ENCODE data around the gene PLXNA2. TPM values are rescaled to one million over a fixed set of nuclear protein-coding genes. Genes with fewer than 3 reads are reported as not detected.

The PLXNA2 gene
- total RNA-seq, 1 donor from 2014 or later: 9.3 TPM

DNA sequence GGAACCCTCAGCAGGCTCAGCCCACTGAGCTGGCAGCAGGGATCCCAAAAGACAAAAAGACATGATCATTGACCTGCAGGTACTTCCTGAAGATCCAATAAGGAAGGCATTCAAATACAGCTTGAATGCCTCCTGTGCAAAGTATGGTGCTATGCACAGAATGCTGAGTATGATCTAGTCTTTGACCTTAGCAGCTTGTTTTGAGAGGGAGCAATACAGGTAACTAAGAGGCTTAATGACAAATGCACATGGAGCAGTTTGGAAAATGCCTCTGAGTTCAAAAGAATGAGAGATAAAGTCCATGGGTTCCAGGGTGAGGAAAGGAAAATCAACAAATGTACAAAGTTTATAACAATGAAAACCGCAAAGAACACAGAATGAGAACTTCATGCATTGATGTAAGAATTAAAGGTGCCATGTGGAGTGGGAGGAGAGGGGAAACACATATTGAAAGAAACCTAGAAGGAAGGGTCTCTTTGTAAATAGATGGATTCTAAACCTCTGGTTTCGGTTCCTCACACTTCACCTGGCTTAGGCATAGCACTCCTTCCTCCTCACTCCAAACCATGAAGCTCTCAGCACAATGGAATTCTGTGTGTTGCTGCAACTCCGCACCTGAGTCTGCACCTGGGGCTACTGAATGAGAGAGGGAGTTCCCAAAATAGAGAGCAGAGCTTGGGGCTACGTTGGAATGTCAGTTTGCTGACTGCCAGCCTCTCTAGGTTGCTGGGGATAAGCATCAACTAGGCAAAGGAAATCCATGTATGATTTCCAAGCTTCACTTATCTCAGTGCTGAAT lies 77.6 kb downstream of the PLXNA2 start:
- no peak for ATAC-seq
- DNase-seq (ENCODE audit: low spot score): no peak

DNA sequence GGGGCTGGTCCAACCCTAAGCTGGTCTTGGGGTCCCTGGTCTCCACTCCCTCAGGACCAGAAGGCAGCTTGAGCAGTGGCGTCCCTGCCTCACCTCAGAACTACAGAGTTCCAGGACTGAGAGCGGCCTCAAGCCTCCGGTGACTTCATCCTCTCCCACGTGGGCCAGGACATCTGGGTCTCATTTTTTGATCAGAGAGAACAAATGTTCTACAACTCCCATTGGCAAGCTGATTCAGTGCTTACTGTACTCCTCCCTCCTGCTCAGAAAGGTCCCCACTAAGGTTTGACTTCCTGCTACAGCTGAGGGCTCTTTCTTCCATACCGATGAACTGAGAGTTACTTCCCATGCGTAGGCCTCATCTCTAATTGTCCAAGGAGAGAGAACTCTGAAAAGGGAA lies 78.5 kb downstream of the PLXNA2 start:
- DNase-seq (ENCODE audit: low spot score) (no peak), ATAC-seq (no peak)

DNA sequence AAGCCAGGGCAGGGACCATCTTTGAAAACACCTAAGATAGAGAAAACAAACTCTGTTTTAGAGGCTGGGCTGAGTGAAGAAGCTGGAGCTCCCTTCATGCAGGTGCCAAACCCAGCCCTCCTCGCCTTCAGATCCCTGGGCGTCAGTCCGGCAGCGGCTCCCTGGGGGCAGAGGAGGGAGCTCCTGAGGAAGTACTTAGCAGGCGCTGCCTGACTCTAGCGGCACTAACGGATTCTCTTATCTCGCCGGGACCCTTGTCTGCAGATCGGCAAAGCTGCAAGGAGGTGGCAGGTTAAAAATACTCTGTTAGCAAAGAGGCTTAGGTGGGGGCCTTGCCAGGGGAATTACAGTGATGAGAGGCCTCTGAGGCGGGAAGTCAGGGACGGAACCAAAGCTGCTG lies 79.6 kb downstream of the PLXNA2 start:
- no peak for DNase-seq (ENCODE audit: low spot score)
- no peak for ATAC-seq

DNA sequence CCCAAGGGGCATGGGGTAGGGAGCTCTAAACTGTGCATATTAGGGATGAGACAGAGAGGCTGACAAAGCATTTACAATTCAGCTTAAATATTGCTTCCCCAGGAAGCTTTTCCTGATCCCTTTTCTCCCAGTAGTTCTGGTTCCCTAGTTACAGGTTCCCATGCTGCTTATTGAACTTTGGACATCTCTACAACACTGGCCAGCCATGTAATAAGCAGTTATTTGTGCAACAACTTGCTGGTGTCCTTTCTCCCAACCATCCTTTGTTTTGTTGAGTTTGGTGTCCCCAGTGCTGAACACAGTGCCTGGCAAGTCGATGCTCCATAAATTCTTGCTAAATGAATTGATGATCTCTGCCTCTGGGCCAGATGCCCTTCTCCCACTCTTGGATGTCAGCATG lies 80.6 kb downstream of the PLXNA2 start:
- DNase-seq (ENCODE audit: low spot score) (no peak), ATAC-seq (peak; percentile 80)

DNA sequence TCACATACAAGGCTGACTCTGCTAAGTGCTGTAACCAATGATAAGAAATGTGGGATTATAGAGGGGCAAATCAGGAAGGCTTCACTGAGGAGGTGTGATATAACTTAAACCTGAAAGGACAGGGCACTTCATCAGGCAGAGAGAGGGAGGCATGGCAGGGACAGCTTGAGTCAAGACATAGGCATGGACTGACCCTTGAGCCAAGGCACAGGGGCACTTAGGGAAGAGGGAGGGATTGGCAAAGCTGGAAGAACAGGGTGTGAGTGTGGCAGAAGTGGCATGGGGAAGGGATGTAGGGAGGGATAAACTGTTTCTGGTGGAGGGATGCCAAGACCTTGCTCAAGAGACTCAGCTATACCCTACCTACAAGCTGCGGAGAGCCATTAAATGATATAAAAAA lies 81.3 kb downstream of the PLXNA2 start:
- ATAC-seq (no peak), DNase-seq (ENCODE audit: low spot score) (no peak)

DNA sequence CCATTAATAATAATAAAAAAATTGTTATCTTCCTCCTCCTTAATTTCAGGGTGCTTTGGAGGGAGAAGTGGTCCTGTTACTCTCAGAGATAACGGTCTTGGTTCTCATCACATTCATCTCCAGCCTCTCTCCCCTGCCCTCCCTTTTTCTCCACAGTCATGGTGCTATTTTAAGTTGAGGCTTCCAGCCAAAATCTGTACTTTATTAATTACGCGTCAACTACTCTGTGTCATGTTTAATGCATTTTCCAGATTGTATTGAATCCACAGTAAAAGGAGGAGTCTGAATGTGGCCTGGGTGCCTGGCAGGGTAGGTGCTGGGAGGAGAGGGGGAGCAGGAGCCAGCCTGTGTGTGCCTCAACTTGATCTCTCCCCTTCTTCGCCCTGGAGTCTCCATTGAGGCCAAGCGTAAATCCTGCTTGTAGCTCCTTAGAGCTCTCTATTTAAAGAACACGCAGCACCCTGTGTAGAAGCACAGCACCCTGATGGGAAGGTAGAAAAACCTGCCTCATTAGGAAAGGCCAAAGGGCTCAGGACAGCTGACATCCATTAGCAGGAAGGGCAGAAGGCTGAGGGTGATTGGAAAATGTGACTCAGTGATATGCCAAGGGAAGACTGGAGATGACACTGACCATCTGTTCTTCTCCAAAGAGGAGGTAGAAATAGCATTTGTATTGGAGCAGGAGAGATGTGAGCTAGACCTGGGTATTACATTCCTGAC lies 82.4 kb downstream of the PLXNA2 start:
- DNase-seq (ENCODE audit: low spot score) (no peak), ATAC-seq (no peak)

DNA sequence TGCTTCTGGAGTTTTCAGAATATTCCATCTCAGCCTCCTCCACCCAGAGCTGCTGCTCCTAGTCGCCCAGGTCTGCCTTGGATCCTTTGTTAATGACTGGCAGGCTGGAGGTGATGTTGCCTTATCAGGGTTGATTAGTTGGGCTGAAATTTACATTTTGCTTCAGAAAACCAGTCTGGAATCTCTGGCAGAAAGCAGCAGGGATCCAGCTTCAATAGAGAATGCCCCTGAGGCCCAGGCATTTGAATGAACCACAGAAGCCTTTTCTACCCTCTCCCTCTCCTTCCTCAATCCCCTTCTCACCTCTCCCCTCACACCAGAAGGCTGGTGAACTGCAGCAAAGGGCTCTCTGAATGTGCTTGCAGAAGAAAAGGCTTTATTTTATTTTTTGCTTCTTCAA lies 83.2 kb downstream of the PLXNA2 start:
- ATAC-seq (no peak), DNase-seq (ENCODE audit: low spot score) (no peak)

DNA sequence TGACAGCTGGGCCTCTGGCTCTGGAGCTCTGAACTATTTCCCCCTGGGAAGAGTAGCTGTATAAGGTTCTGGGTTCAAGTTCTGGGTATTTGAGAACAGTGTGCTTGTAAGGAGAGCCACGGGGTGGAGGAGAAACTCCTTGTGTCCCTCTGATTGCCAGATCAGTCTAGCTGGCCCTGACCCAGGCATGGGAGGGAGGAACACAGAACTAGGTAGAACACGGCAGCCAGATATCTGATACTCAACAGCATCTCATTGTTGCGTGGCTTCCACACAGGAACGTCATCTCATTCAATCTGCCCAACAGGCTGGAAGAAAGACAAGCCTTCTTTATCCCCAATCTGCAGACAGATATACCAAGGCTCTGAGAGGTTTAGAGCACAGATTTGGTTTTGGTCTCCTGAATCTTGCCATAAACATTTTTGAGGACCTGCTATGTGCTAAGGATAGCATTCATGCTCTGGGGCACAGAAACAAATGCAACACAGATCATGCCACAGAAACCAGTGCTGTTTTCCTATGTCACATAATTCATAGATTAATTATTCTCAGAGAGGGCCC lies 83.8 kb downstream of the PLXNA2 start:
- DNase-seq (ENCODE audit: low spot score) (no peak), ATAC-seq (no peak)

DNA sequence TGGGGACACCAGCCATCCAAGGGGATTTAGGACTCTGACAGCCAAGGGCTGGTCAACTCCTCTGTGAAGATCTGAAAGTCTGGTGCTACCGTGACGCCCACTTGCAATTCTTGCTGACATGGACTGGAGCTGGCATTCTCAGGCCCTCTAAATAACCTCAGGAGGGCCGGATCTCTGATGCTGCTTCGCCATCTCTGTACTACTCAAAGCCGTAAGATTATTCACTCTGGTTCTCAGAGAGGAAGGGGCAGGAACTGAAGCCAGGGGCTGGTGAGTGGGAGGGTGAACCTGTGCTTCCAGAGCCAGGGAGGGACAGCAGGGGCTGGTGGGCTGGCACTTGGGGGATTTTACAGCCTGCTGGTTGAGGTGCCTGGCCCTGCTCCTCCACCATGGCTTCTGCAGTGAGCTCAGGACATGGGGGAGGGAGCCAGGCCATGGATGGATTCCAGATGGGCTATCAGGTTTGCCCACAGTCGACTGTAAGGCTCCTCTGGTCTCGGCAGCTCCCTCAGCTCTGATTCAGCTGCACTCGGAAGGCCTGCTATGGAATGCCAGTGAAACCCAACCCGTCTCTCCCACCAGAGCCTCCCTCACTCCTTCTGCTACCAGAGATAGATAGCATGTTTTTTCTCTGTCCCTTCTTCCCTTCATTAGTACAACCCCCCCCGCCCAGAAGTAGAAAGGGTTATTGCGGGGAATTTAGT lies 84.5 kb downstream of the PLXNA2 start:
- DNase-seq (ENCODE audit: low spot score) (no peak), ATAC-seq (no peak)

DNA sequence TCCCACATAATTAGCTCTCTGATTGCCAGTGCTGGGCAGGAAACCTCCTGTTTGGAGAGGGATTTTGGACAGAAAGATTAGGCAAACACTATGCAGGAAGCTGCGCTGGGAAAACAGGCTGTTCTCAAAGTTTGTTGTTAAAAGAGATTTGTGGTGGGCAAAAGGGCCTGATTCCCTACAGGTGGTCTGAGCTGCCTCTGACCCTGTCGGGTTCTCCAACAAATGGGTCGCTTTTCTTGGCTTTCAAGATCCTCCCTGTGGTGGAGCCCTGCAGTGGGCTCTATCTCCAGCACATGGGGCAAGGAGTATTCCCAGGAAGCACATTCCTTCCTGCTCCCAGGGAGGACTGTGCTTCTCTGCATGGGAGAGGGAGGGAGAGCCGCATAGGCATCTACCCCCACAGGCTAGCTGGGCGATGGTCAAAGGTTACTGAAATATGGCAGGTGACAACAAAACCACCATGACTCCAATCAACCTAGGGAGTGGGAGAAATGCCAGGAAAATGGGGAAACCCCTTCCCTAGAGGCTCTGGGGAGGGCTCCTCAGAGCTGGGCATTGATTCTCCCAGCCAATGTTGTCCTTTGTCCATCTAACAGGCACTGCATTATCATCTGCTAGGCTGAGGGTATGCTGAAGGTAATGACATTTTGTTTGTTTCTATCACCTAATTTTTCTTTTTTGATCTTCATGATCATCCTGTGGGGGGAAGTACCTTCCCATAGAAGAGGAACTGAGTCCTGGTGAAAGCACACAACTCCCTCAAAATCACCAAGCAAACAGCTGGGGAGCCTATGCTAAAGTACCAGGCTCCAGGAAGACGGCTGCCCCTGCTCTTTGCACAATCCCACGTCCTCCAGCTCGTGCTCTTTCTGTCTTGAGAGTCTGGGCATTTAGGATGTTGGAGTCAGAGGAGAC lies 85.3 kb downstream of the PLXNA2 start:
- DNase-seq (ENCODE audit: low spot score) (no peak), ATAC-seq (peak; percentile 73)

DNA sequence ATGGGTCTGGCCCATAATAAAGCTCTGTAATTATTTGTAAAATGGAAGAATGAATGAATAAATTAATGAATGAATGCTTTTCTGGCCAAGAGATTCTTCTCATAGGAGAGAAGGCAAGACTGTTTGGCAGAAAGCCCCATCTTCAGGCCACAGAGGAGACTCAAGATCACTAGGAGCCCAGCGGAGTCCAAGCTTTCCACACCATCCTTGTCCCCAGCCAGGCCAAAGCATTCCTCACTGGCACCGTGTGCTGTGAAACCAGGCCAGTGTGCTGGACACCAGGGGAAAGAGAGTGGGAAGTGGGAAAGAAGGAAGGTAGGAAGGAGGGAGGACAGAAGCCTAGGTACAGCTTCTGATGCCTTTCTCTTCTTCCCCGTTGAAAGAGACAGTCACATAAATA lies 86.4 kb downstream of the PLXNA2 start:
- DNase-seq (ENCODE audit: low spot score) (no peak), ATAC-seq (no peak)

DNA sequence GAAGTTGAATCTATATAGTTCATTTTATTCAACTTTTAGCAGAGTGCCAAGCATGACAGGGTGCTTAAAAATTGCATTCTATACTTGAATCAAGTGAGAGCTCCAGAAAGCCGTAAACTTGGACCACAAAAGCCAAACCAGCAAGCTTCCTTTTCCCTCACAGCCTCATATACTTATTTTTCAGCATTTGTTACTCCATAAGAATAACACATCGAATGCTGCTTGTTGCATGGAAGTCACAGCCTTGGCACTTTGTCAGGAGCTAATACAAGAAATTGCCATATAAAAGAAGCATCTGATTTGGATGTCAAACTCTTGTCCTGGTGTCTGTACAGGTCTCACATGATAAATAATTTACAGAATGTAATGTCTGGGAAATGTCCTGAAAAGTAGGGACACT lies 87.4 kb downstream of the PLXNA2 start:
- ATAC-seq (no peak), DNase-seq (ENCODE audit: low spot score) (no peak)

DNA sequence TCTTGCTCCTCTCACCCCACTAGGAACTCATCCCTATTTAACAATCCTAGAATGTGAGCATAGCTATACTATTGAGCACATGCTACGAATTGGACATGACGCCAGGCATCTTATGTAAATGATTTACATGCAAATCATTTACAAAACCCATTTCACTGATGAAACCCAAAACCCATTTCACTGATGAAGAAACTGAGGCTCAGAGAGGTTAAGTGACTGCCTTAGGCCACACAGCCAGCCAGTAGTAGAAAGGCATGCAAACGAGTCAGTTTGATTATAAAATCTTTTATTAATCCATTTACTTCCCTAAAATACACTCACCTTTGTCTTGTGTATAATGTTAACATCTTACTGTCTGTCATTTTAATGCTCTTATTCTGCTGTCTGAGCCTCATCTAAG lies 87.9 kb downstream of the PLXNA2 start:
- DNase-seq (ENCODE audit: low spot score) (no peak), ATAC-seq (no peak)

DNA sequence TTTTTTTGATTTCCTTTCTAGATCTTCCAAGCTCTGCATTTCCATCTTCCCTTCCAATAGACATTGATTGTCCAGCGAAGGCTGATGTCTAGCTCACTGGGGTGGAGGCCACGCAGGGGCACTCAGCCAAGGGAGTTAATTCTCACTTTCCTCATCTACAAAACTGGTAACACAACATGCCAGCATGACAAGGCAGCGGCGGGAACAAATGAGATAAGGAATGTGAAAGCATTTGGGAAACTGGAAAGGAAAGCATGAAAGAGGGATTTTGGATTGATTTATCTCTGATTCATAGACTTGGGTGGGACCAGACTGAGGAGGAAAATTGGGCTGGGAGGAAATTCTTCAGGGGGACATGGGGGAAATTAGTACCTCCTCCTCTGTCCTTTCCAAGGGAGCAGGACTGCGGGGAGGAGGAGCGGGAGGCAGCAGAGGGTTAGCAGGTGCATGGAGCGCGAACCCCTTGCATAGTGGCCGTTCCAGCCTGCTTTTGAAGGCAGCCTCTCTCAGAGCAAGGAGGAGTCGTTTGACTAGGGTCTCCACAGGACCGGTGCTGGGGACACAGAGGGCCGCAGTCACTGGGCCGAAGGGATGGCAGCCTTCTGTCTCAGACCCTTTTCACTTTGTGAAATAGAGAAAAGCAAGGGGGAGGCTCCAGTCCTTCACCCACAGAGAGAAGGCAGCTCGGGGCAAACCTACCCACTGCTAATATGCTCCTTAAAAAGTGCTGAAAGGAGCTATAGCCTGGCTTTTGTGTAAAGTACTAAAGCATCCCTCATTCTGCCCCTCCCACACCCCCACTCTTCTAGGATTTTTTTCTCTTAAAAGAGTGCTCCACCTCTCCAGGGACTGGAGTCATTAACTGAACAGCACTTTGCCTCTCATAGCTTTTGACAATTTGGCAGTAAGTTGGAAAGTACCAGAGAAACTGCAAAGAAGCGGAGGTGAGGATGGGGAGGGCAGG lies 89.2 kb downstream of the PLXNA2 start:
- DNase-seq (ENCODE audit: low spot score): no peak
- ATAC-seq: no peak

DNA sequence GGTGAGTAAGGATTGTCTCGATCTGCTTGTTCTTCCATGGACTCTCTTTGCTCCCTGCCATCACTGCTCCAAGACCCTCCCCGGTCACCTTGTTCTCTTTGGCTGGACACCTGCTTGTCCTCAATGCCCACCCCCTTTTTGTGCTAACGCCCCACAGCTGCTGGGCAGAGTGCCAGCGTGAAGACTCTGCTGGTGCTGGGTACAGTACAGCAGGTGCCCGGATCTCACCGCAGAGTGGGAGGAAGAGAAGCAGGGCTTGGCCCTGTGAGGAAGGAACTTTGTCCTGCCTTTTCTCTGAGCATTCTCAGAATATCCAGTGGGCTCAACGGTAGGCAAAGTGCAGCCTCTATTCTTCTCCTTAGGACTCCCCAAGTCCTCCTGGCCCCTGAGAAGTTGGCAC lies 90.1 kb downstream of the PLXNA2 start:
- DNase-seq (ENCODE audit: low spot score) (no peak), ATAC-seq (no peak)

DNA sequence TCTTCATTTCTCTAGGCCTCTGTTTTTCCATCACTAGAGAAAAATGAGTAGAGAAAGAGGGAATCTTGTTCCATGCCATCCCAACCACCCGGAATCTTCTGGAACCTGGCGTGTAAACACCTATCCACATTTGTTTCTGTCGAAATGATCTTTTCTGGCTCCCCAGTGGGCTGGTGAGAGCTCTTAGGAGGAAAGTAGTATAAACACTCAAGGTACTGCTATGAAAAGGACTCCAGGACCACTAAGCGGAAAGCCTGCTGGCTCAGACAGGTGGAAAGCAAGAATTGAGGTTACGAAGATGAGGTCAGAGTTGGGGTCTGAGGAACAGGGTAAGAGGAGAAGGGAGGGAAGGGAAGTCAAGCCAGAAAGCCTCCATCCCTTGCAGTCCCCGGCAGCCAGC lies 90.8 kb downstream of the PLXNA2 start:
- no peak for DNase-seq (ENCODE audit: low spot score)
- ATAC-seq: no peak

DNA sequence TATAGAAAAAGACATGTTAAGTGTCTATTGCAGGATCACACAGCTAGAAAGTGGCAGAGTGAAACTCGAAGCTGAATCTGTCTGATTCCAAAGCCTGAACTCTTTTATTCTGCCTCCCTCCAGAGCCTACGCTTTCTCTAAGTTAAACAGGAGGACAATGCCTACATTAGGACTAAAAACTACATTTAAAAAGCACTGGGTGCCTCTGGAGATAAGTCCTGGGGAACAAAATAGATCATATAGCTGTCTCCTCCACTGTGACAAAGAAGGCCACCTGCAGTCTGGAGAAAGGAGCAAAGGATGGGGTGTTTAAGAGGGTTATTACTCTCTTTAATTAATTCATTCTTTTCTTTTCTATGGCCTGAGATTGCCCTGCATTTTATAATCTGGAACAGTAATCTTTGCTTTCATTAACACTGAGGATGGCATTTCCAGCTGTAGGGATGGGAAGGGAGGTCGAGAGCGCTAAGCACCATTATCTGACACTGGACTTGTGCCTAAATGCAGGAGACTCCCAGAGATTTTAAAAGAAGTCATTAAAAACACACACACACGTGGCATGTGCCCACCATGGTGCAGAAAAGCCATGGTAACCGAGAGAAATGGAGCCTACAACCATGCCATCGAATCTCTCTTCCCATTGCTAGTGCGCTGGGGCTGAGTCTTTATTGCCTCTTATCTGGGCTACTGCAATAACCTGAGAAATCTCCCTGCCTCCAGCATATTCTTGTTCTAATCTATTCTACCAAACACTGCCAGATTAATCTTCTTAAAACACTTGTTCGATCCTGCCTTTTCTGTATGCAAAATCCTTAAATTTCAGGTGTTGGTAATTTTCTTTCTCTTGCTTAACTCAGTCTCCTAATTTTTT lies 92.2 kb downstream of the PLXNA2 start:
- DNase-seq (ENCODE audit: low spot score) (no peak), ATAC-seq (no peak)

DNA sequence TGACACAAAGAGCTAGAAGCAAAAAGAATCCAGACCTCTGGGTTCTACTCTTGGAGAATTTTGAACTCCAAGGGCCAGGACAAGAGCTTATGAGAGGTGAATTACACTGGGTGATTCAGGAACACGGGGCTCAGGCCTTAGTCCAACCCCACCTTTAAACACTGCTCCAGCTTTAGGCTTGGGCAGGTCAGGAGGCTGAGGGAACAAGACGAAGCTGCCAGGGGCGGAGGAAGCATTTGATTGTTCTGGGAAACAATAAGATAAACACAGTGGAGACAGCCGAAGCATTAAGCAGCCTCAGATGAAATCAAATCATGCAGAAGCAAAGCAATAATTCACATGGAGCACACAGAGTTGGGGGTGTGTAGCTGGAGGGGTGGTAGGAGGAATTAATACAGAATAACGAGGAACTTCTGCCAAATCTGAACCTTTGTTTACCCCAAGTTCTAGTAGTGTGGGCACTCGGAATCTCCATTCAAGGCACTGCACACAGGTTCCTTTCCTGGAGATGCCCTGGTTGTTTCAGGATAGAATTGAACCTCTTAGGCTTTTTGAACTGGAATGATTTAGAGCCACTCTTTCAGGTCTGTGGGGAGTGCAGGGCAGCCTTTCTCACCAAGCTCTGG lies 93.2 kb downstream of the PLXNA2 start:
- ATAC-seq: no peak
- DNase-seq (ENCODE audit: low spot score): no peak

All from left lobe of liver (tissue), 2 donors.